Measurements from ENCODE around the gene OSBPL6. TPM values are rescaled to one million over a fixed set of nuclear protein-coding genes. Genes with fewer than 3 reads are reported as not detected.
"Not testable (repeated sequence)": the region's sequence is repeated elsewhere in the genome, so short reads cannot be mapped to it uniquely, and the experiment has no call there.

OSBPL6 gene
- total RNA-seq, 1 experiment from 2014 or later, result 4.6 TPM

DNA sequence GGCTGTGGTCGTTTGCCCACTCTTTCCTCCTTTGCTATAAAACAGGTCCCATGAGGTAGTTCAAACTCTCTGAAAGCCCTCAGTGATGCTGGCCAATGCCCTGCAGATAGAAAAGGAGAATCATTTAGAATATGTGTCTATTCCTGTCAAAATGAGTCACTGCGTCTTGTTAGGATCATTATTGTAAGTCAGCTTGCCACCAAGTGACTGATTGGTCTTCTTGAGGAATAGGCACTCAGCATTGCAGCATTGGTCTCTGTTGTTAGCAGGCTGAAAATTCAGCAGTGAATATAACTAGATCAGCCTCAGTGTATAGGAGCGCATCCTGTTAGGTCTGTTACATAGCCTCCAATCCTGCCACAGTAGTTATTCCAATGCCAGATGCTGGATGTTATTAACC lies 227.8 kb downstream of the OSBPL6 start:
- H3K4me3 Mint-ChIP-seq, result no peak overlapping the region
- no peak overlapping the region for H3K56ac ChIP-seq (ENCODE audit: insufficient read length, low read depth, low read length)
- no peak overlapping the region for H3K27ac ChIP-seq (ENCODE audit: insufficient read length, low read depth, low read length)
- no peak overlapping the region for H3K4ac ChIP-seq (ENCODE audit: low read depth, low read length)
- H3K27me3 Mint-ChIP-seq (ENCODE audit: low read depth), result no peaks in the 10 kb centered on the region
- H3K36me3 Mint-ChIP-seq (ENCODE audit: insufficient read depth in 1 of 3, low read depth in 3 of 3), result peaks cover 6 to 28% (median 9%) of the 10 kb centered on the region in 3 experiments; a peak in 6 of 7 replicates
- H3K9me3 ChIP-seq (ENCODE audit: control insufficient read depth, low read depth, low read length), result no peaks in the 10 kb centered on the region
- H4K8ac ChIP-seq (replicated peaks; ENCODE audit: insufficient read length, low read depth, low read length), result no peak overlapping the region
- no peaks in the 10 kb centered on the region for H3K4me1 Mint-ChIP-seq
- H4K5ac ChIP-seq (ENCODE audit: insufficient read length, low read depth, low read length), result no peak overlapping the region
- H3K9me3 Mint-ChIP-seq, result peaks cover 2 to 7% of the 10 kb centered on the region in 2 experiments; a peak in 3 of 5 replicates
- no peaks in the 10 kb centered on the region for H3K79me1 ChIP-seq (ENCODE audit: insufficient read depth, low read depth, low read length, poor library complexity, severe bottlenecking)
- H4K91ac ChIP-seq (ENCODE audit: insufficient read length, low read depth, low read length), result no peak overlapping the region
- H2BK5ac ChIP-seq (ENCODE audit: insufficient read length, low read length), result no peak overlapping the region
- H2BK12ac ChIP-seq (ENCODE audit: insufficient read length, low read depth, low read length), result no peak overlapping the region
- no peaks in the 10 kb centered on the region for H3K4me1 ChIP-seq (ENCODE audit: insufficient read depth, low read length)
- no peak overlapping the region for H3K18ac ChIP-seq (ENCODE audit: insufficient read length, low read depth, low read length)
- no peaks in the 10 kb centered on the region for H3K27me3 ChIP-seq (ENCODE audit: insufficient read depth, low read length)
- H2AFZ ChIP-seq (ENCODE audit: low read length), result no peak overlapping the region
- H3K27ac Mint-ChIP-seq, result no peak overlapping the region
- H4K20me1 ChIP-seq (ENCODE audit: control insufficient read depth, insufficient read depth, insufficient read length), result no peaks in the 10 kb centered on the region
- H2BK15ac ChIP-seq (ENCODE audit: low read depth, low read length), result no peak overlapping the region
- no peaks in the 10 kb centered on the region for H3K23me2 ChIP-seq (ENCODE audit: insufficient read length, low read depth, low read length, poor library complexity, severe bottlenecking)
- no peak overlapping the region for H3K9ac ChIP-seq (ENCODE audit: extremely low read depth, insufficient read length, low read length)
- no peak overlapping the region for H3K23ac ChIP-seq (ENCODE audit: insufficient read length, low read depth, low read length)
- no peak for DNase-seq
- WGBS (ENCODE audit: extremely low coverage, insufficient read length, low lambda C conversion rate), result no CpG with 5 or more reads among the region's 3 CpGs
- TF ChIP-seq, protein P1, sequence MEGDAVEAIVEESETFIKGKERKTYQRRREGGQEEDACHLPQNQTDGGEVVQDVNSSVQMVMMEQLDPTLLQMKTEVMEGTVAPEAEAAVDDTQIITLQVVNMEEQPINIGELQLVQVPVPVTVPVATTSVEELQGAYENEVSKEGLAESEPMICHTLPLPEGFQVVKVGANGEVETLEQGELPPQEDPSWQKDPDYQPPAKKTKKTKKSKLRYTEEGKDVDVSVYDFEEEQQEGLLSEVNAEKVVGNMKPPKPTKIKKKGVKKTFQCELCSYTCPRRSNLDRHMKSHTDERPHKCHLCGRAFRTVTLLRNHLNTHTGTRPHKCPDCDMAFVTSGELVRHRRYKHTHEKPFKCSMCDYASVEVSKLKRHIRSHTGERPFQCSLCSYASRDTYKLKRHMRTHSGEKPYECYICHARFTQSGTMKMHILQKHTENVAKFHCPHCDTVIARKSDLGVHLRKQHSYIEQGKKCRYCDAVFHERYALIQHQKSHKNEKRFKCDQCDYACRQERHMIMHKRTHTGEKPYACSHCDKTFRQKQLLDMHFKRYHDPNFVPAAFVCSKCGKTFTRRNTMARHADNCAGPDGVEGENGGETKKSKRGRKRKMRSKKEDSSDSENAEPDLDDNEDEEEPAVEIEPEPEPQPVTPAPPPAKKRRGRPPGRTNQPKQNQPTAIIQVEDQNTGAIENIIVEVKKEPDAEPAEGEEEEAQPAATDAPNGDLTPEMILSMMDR (conservative IDR thresholded peaks at IDR 0.05), result no peak
- H2BK20ac ChIP-seq (ENCODE audit: low read depth, low read length, poor library complexity, severe bottlenecking), result no peak overlapping the region
- H3K79me2 ChIP-seq (ENCODE audit: insufficient read depth, low read length), result no peaks in the 10 kb centered on the region
- H3T11ph ChIP-seq (ENCODE audit: low read length), result no peak overlapping the region
- no peak overlapping the region for H3K14ac ChIP-seq (ENCODE audit: insufficient read depth, low read length)
- H3K4me2 ChIP-seq (ENCODE audit: insufficient read depth, insufficient read length, low read length), result no peak overlapping the region
- H2BK120ac ChIP-seq (ENCODE audit: low read depth, low read length, poor library complexity, severe bottlenecking), result no peak overlapping the region
- H2AK5ac ChIP-seq (ENCODE audit: insufficient read length, low read length), result no peak overlapping the region

DNA sequence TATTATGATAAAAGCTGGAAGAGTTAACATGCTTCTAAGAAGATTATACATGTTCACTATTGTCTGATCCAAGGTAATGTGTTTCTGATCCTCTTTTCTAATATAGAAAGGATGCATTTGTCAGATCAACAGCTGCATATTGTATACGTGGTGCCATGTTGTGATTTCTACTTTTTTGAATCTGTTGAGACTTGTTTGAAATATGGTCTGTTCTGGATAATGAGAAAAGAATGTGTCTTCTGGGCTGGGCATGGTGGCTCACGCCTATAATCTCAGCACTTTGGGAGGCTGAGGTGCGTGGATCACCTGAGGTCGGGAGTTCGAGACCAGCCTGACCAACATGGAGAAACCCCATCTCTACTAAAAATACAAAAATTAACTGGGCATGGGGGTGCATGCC lies 229.4 kb downstream of the OSBPL6 start:
- H3K27ac ChIP-seq (ENCODE audit: insufficient read length, low read depth, low read length); DNase-seq; H2BK12ac ChIP-seq (ENCODE audit: insufficient read length, low read depth, low read length); H3K27me3 Mint-ChIP-seq (ENCODE audit: low read depth); H3K27me3 ChIP-seq (ENCODE audit: insufficient read depth, low read length); H2BK20ac ChIP-seq (ENCODE audit: low read depth, low read length, poor library complexity, severe bottlenecking); H4K5ac ChIP-seq (ENCODE audit: insufficient read length, low read depth, low read length); H3K14ac ChIP-seq (ENCODE audit: insufficient read depth, low read length); H3K23me2 ChIP-seq (ENCODE audit: insufficient read length, low read depth, low read length, poor library complexity, severe bottlenecking); H3K9me3 Mint-ChIP-seq; H3K9ac ChIP-seq (ENCODE audit: extremely low read depth, insufficient read length, low read length); H3K4me1 ChIP-seq (ENCODE audit: insufficient read depth, low read length); H4K91ac ChIP-seq (ENCODE audit: insufficient read length, low read depth, low read length); H3K4me1 Mint-ChIP-seq; H4K8ac ChIP-seq (replicated peaks; ENCODE audit: insufficient read length, low read depth, low read length); H2BK15ac ChIP-seq (ENCODE audit: low read depth, low read length); H3T11ph ChIP-seq (ENCODE audit: low read length); H2BK5ac ChIP-seq (ENCODE audit: insufficient read length, low read length); H2AK5ac ChIP-seq (ENCODE audit: insufficient read length, low read length); H3K4me3 Mint-ChIP-seq; H3K4me2 ChIP-seq (ENCODE audit: insufficient read depth, insufficient read length, low read length); H3K56ac ChIP-seq (ENCODE audit: insufficient read length, low read depth, low read length); H3K9me3 ChIP-seq (ENCODE audit: control insufficient read depth, low read depth, low read length); H4K20me1 ChIP-seq (ENCODE audit: control insufficient read depth, insufficient read depth, insufficient read length); H3K27ac Mint-ChIP-seq; H3K18ac ChIP-seq (ENCODE audit: insufficient read length, low read depth, low read length); H2BK120ac ChIP-seq (ENCODE audit: low read depth, low read length, poor library complexity, severe bottlenecking); H2AFZ ChIP-seq (ENCODE audit: low read length); H3K4ac ChIP-seq (ENCODE audit: low read depth, low read length); H3K79me1 ChIP-seq (ENCODE audit: insufficient read depth, low read depth, low read length, poor library complexity, severe bottlenecking); H3K23ac ChIP-seq (ENCODE audit: insufficient read length, low read depth, low read length); H3K79me2 ChIP-seq (ENCODE audit: insufficient read depth, low read length): not testable (repeated sequence)
- peaks cover 9 to 30% (median 16%) of the 10 kb centered on the region in 3 experiments; a peak in 6 of 7 replicates for H3K36me3 Mint-ChIP-seq (ENCODE audit: insufficient read depth in 1 of 3, low read depth in 3 of 3)
- WGBS (ENCODE audit: extremely low coverage, insufficient read length, low lambda C conversion rate), result no CpG with 5 or more reads among the region's 5 CpGs

Measured in H9 (cell line).